GM12865 (cell line): ENCODE data around the gene ITGB8.

Experiments
- DNase-seq: peaks from one replicate; pipeline ENCODE4 v3.0.0; 2010; ENCODE audit warnings: low read depth
- H3K4me3 ChIP-seq: 2 replicates; pipeline ENCODE4 v1.5.1; 2011; ENCODE audit warnings: mild to moderate bottlenecking, low read depth, low read length, control low read depth
- TF ChIP-seq, protein P1 (sequence below): IDR thresholded peaks from 2 replicates; pipeline ENCODE4 v1.5.1; 2011; ENCODE audit warnings: low read length, control low read depth, low read depth, inconsistent platforms; ENCODE audit not compliant: insufficient read depth; ENCODE audit errors: missing control alignments

ITGB8 gene

DNA sequence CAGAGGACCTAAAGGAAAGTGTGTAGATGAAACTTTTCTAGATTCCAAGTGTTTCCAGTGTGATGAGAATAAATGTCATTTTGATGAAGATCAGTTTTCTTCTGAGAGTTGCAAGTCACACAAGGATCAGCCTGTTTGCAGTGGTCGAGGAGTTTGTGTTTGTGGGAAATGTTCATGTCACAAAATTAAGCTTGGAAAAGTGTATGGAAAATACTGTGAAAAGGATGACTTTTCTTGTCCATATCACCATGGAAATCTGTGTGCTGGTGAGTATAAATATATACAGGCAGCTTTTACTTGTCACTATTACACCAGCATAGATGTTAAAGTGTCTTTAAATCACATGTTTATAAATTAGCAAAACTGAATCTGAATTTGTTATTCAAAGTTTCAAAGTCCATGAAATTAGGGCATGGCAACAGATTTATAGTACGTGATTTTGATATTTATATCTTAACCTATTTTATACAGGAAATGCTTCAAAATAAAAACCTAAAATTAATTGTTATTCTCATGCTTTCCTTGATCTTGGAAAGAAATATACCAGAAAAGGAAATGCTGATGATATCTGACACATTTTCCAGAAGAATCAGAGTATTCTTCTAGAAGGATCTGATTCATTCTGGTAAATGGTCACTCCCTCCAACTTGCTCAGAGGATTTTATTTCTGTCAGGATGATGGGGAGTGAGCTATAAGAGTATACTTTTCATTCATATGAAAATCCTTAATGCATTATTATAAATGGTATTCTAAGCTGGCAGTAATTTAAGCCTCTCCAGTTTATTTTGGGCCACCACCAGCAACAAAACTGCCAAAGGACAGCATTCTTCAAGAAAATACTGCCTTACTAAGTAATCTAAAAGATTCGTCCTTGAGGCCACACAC, 71.4 kb downstream of the ITGB8 start:
- DNase-seq: no peak
- no peak overlapping the region for H3K4me3 ChIP-seq
- TF ChIP-seq, protein P1, sequence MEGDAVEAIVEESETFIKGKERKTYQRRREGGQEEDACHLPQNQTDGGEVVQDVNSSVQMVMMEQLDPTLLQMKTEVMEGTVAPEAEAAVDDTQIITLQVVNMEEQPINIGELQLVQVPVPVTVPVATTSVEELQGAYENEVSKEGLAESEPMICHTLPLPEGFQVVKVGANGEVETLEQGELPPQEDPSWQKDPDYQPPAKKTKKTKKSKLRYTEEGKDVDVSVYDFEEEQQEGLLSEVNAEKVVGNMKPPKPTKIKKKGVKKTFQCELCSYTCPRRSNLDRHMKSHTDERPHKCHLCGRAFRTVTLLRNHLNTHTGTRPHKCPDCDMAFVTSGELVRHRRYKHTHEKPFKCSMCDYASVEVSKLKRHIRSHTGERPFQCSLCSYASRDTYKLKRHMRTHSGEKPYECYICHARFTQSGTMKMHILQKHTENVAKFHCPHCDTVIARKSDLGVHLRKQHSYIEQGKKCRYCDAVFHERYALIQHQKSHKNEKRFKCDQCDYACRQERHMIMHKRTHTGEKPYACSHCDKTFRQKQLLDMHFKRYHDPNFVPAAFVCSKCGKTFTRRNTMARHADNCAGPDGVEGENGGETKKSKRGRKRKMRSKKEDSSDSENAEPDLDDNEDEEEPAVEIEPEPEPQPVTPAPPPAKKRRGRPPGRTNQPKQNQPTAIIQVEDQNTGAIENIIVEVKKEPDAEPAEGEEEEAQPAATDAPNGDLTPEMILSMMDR: no peak

DNA sequence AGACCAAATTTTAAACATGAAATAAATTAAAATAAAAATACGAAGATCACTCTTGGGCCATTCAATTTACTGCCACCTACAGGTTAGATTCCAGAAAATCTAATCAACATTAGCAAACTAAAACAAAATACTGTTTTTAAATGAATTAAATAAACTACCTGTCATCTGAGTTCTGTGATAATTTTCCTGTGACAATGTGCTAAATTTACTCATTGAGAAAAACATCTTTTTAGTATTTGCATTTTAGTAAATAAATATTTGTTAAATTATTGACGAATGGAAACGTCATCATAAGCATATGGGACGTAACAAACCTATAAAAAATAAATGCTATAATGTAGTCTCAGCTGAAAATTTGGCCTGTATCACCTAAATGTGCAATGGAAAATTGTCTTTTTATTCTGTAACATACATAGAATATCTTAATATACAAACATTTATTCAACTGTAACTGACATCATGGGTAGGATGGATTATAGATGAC, 72.1 kb downstream of the ITGB8 start:
- no peak for DNase-seq
- no peak overlapping the region for H3K4me3 ChIP-seq
- TF ChIP-seq, protein P1: no peak

DNA sequence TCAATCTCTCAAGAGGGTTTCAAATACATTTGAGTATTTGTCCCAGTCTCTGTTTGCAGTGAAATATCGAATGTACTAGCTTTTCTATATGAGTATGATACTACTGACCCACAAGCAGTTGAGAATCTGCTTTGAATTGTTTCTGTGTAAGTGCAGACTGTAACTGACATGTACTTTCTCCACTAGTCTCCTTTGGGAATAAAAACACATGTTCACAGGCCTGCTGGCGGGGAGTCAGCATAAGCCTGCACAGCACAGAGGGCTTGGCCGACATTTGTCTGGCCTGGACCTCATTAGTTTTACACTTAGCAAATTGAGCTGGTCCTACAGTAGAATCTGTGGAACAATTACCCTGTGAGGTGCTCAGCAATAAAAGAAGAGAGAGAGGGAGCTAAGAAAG, 72.6 kb downstream of the ITGB8 start:
- no peak for DNase-seq
- no peak overlapping the region for H3K4me3 ChIP-seq
- TF ChIP-seq, protein P1: no peak

DNA sequence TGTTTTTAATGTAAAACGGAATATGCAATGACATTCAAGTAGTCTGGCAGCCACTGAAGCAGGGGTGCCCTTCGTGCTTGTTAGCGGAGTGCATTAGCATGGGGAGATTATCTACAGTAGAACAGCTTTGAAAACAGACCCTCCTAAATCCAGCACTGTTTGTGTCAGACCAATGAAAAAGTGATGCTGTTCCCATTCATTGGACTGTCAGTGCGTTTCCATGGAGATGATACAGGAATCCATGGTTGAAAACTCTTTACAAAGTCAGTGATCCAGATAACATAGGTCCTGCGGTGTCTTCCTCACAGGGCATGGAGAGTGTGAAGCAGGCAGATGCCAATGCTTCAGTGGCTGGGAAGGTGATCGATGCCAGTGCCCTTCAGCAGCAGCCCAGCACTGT, 73.6 kb downstream of the ITGB8 start:
- DNase-seq: no peak
- H3K4me3 ChIP-seq: no peak overlapping the region

DNA sequence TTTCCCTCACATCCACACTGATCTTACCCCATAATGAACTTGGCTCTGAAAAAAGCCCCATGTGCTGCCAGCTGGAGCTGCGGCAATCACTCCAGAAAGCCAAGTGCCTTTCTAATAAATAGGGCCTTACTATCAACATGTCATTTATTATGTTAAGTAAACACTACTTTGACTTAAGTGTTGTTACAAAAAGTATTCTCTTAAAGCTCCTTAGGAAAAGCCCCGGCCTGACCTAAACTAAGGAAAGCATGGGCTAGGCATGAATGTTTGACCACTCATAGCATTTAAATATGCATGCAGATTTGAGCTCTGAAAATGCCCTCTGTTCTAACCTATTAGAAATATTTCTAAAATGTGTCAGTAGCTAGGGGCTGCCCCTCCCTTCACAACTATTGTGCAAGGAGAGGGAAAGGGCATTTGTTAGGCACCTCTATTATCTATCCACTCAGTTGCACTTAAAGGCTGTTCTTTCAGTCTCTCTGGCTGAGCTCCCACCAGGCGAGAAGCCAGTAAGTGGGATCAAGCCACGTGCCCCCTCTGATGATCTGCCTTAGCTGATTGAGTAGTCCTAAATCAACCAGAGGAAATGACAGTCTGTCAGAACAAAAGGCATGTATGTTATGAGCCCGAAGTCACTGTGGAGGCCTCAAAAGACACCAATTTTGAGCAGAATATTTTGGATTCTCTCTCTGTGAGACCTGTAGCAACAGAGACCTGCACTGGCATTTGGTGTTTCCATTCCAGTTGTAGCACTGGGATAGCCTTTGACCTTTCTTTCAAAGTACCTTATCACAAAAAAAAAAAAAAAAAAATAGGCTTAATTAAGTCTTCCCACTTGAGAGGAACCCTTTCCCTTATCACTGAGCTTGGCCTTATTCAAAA, 77.1 kb downstream of the ITGB8 start:
- TF ChIP-seq, protein P1: no peak
- no peak for DNase-seq
- H3K4me3 ChIP-seq: no peak overlapping the region

More for the DNA sequence above, 73.6 kb downstream of the ITGB8 start:
- TF ChIP-seq, protein P1: no peak

DNA sequence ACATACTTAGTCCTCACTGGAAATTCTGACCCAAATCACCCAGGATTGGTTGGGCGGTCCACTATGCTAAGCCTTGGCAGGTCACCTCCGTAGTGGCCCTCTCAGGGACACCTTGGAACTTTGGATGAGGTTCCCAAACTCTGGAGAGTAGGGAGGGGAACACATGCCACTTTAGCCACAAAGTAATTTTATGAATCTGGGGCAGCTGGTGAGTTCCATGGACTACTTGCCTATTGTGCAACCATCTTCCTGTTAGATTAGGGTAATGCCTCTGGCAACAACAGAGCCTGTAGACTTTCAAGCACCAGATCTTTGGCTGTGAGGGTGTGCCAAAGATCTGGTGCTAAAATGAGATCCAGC, 77.7 kb downstream of the ITGB8 start:
- TF ChIP-seq, protein P1: no peak
- no peak for DNase-seq
- no peak overlapping the region for H3K4me3 ChIP-seq
